Endothelial cell of umbilical vein (primary cell): ENCODE measurements around the gene CFL2. TPM values are rescaled to one million over a fixed set of nuclear protein-coding genes. Genes with fewer than 3 reads are reported as not detected.

Experiments used
- BruUV-seq: library from RNA; stranded (reverse); fragments of 400-500 nt; replicated peaks from 2 replicates; lab custom pipeline; 2021; lab: Mats Ljungman, UMichigan
- CTCF ChIA-PET: fragments of 300-600, 350-600 bp; sonication (Branson Sonifier 250); formaldehyde crosslinking; loops from one replicate; lab custom pipeline; 2021; ENCODE audit warnings: antibody characterized with exemption, inconsistent platforms; lab: Charles Lee
- POLR2A ChIA-PET: fragments of 300-600, 350-600 bp; sonication (Branson Sonifier 250); formaldehyde crosslinking; loops from one replicate; lab custom pipeline; 2021; ENCODE audit warnings: antibody characterized with exemption, inconsistent platforms; lab: Charles Lee
- DNase-seq: peaks from one replicate; pipeline ENCODE4 v3.0.0-alpha.2; 2011; ENCODE audit warnings: low read depth, low spot score
- FAIRE-seq: peaks from 2 replicates; lab custom pipeline; 2011; peaks lifted over from hg19 to GRCh38; lab: Jason Lieb, UNC
- H2AFZ ChIP-seq: 2 replicates; pipeline ENCODE4 v1.6.0; 2012; ENCODE audit warnings: low read depth, low read length, control low read depth, inconsistent platforms
- H3K27ac ChIP-seq: 2 replicates; pipeline ENCODE4 v1.5.1; 2011; ENCODE audit warnings: low read depth, mild to moderate bottlenecking, control low read depth, low read length, moderate library complexity; ENCODE audit not compliant: insufficient read depth
- H3K27me3 ChIP-seq, 2 experiments: 2 replicates each; pipeline versions ENCODE4 v1.6.0 to v1.6.1; 2011; ENCODE audit warnings: low read length in 2 of 2, mixed read lengths in 1 of 2; ENCODE audit not compliant: control insufficient read depth in 2 of 2, insufficient read depth in 2 of 2
- H3K36me3 ChIP-seq, 2 experiments: 2 replicates in 1 of 2; 3 replicates in 1 of 2; pipeline ENCODE4 v1.5.1; 2011; ENCODE audit warnings: low read length in 2 of 2, mild to moderate bottlenecking in 1 of 2, moderate library complexity in 1 of 2; ENCODE audit not compliant: control insufficient read depth in 2 of 2, insufficient read depth in 2 of 2; ENCODE audit errors: extremely low read depth in 1 of 2
- H3K4me1 ChIP-seq: 3 replicates; pipeline ENCODE4 v1.5.1; 2011; ENCODE audit warnings: mild to moderate bottlenecking, low read length; ENCODE audit not compliant: control insufficient read depth, insufficient read depth; ENCODE audit errors: extremely low read depth
- H3K4me2 ChIP-seq: 2 replicates; pipeline ENCODE4 v1.6.1; 2011; ENCODE audit warnings: low read length, control low read depth, mixed read lengths; ENCODE audit not compliant: insufficient read depth
- H3K4me3 ChIP-seq, 3 experiments: fragments of 200-600 bp in 1 of 3; sonication (generic), shearing (Covaris generic) in 1 of 3; replicated peaks in 1 of 3; 2 replicates each; pipeline ENCODE4 v1.5.1; 2011 to 2016; ENCODE audit warnings: control low read depth in 3 of 3, low read length in 3 of 3, mild to moderate bottlenecking in 2 of 3, inconsistent platforms in 1 of 3, low read depth in 1 of 3, moderate library complexity in 1 of 3; ENCODE audit not compliant: insufficient read depth in 1 of 3
- H3K79me2 ChIP-seq: 2 replicates; pipeline ENCODE4 v1.6.0; 2012; ENCODE audit warnings: low read length, inconsistent platforms; ENCODE audit not compliant: control insufficient read depth, insufficient read depth
- H3K9ac ChIP-seq: replicated peaks from 2 replicates; pipeline ENCODE3; 2011; ENCODE audit warnings: low read length, control low read depth; ENCODE audit not compliant: insufficient read depth; ENCODE audit errors: extremely low read depth
- H3K9me1 ChIP-seq: replicated peaks from 3 replicates; pipeline ENCODE4 v1.6.0; 2011; ENCODE audit warnings: mild to moderate bottlenecking, low read length; ENCODE audit not compliant: control insufficient read depth, insufficient read depth; ENCODE audit errors: extremely low read depth
- H3K9me3 ChIP-seq: replicated peaks from 2 replicates; pipeline ENCODE4 v1.5.1; 2012; ENCODE audit warnings: low read length, inconsistent platforms; ENCODE audit not compliant: control insufficient read depth, insufficient read depth
- H4K20me1 ChIP-seq: replicated peaks from 2 replicates; pipeline ENCODE3; 2011; ENCODE audit warnings: mild to moderate bottlenecking, low read length; ENCODE audit not compliant: control insufficient read depth, insufficient read depth; ENCODE audit errors: extremely low read depth
- EZH2 ChIP-seq: IDR thresholded peaks from 2 replicates; pipeline ENCODE4 v1.6.1; 2012; ENCODE audit warnings: borderline replicate concordance, low read depth, mild to moderate bottlenecking, moderate library complexity, low read length, inconsistent platforms; ENCODE audit not compliant: severe bottlenecking
- FOS ChIP-seq: IDR thresholded peaks from 2 replicates; pipeline ENCODE4 v1.6.1; 2011; ENCODE audit warnings: mild to moderate bottlenecking, low read length, moderate library complexity, borderline replicate concordance; ENCODE audit not compliant: insufficient read depth
- GATA2 ChIP-seq: IDR thresholded peaks from 2 replicates; pipeline ENCODE4 v1.7.0; 2011; ENCODE audit warnings: low read depth, mild to moderate bottlenecking, moderate library complexity, mixed read lengths, low read length; ENCODE audit not compliant: insufficient read length, insufficient read depth
- JUN ChIP-seq: IDR thresholded peaks from 2 replicates; pipeline ENCODE4 v1.6.1; 2011; ENCODE audit warnings: borderline replicate concordance, low read depth; ENCODE audit not compliant: insufficient read length, insufficient read depth
- MYC ChIP-seq: IDR thresholded peaks from one replicate; pipeline ENCODE4 v1.6.1; 2011; ENCODE audit warnings: mild to moderate bottlenecking, low read depth, low read length
- POLR2A ChIP-seq: IDR thresholded peaks from 2 replicates; pipeline ENCODE4 v1.6.1; 2012; ENCODE audit warnings: low read depth, mild to moderate bottlenecking, control low read depth, low read length
- POLR2AphosphoS5 ChIP-seq: IDR thresholded peaks from 2 replicates; pipeline ENCODE4 v1.6.1; 2012; ENCODE audit warnings: low read depth, mild to moderate bottlenecking, control low read depth, low read length, moderate library complexity; ENCODE audit not compliant: insufficient read depth
- dilution Hi-C: fragments of 300-500 bp; cut with MboI; formaldehyde crosslinking; loops from one replicate; pipeline ENCODE4 v1.15.0; 2019; ENCODE audit warnings: low sequenced_read_pairs; ENCODE audit not compliant: extremely low pct_ligation_motif_present
- intact Hi-C: fragments of 100-400 bp; cut with micrococcal nuclease; formaldehyde crosslinking; loops from one replicate; pipeline ENCODE4 v1.10.0; 2022
- polyA plus RNA-seq, 4 experiments: library from polyadenylated mRNA; depleted of rRNA in 3 of 4; stranded (reverse) in 3 of 4; unstranded in 1 of 4; fragments of >200 nt; gene quantifications; 2 replicates each; pipeline versions ENCODE4 v1.2.1 to v1.2.3, GENCODE V29; 2011 to 2012; ENCODE audit warnings: missing spikeins in 1 of 4
- total RNA-seq: library from RNA; stranded (reverse); gene quantifications from 2 replicates; pipeline ENCODE4 v1.2.3, GENCODE V29; 2021
- TF ChIP-seq, protein P1 (sequence below), 2 donors: IDR thresholded peaks; 1 replicate in 1 of 2; 2 replicates in 1 of 2; pipeline ENCODE4 v1.5.1; 2011; ENCODE audit warnings: low read length in 2 of 2, mild to moderate bottlenecking in 2 of 2, moderate library complexity in 2 of 2, control low read depth in 1 of 2, inconsistent platforms in 1 of 2, low read depth in 1 of 2; ENCODE audit not compliant: insufficient read depth in 1 of 2; ENCODE audit errors: extremely low read depth in 1 of 2
- TF ChIP-seq, protein P2 (sequence below): IDR thresholded peaks from 2 replicates; pipeline ENCODE4 v1.6.1; 2011; ENCODE audit not compliant: insufficient read depth, insufficient read length

The CFL2 gene
- total and polyA plus RNA-seq, 2 donors (not counting 3 experiments of a cell fraction or from before 2014, with no cell fraction given) = 42.8 to 98.1 TPM

DNA sequence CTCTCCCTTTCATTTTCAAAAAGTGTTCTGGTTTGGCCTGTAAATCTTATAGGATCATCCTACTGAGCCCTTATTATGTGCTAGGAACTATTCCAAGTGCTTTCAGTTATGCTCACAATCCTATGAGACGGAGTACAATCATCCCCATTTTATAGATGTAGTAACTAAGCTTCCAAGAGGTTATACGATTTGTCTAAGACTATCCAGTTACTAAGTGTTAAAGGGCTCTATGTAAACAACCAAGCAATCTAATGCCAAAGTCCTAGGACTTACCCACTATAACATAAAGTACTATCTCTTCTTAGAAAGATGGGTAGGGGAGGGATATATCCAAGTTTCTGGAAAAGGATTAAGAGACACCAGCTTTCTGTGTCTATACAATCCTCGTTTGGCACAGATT, 6.7 kb downstream of the CFL2 start:
- no peak overlapping the region for H3K27ac ChIP-seq
- TF ChIP-seq MYC (no peak), GATA2 (no peak), JUN (no peak), EZH2 (no peak), FOS (no peak), POLR2AphosphoS5 (no peak), POLR2A (no peak)
- TF ChIP-seq, protein P1, sequence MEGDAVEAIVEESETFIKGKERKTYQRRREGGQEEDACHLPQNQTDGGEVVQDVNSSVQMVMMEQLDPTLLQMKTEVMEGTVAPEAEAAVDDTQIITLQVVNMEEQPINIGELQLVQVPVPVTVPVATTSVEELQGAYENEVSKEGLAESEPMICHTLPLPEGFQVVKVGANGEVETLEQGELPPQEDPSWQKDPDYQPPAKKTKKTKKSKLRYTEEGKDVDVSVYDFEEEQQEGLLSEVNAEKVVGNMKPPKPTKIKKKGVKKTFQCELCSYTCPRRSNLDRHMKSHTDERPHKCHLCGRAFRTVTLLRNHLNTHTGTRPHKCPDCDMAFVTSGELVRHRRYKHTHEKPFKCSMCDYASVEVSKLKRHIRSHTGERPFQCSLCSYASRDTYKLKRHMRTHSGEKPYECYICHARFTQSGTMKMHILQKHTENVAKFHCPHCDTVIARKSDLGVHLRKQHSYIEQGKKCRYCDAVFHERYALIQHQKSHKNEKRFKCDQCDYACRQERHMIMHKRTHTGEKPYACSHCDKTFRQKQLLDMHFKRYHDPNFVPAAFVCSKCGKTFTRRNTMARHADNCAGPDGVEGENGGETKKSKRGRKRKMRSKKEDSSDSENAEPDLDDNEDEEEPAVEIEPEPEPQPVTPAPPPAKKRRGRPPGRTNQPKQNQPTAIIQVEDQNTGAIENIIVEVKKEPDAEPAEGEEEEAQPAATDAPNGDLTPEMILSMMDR (IDR thresholded peaks at IDR 0.05; ENCODE audit: extremely low read depth in 1 of 2, insufficient read depth in 1 of 2, low read depth in 1 of 2, low read length in 2 of 2) = no peak
- TF ChIP-seq, protein P2, sequence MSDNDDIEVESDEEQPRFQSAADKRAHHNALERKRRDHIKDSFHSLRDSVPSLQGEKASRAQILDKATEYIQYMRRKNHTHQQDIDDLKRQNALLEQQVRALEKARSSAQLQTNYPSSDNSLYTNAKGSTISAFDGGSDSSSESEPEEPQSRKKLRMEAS = no peak
- intact Hi-C loops (no loop called here), dilution Hi-C loops (no loop called here)
- CTCF ChIA-PET = interaction anchor here (1.0 to 6.8 kb wide), 3 partner anchors 8 to 35 kb away, joined by 3 to 36 read pairs (median 3); no protein-coding TSS in a partner anchor
- no peak overlapping the region for H3K4me3 ChIP-seq
- no TSS peak for BruUV-seq
- FAIRE-seq = no peak
- POLR2A ChIA-PET = no interaction called here
- no peak for DNase-seq
- H3K36me3 ChIP-seq = peaks cover 0 to 8% of the 10 kb centered on the region in 2 experiments
- no peaks in the 10 kb centered on the region for H3K9me3 ChIP-seq
- peaks cover 11% of the 10 kb centered on the region for H3K4me1 ChIP-seq
- H3K9me1 ChIP-seq = no peaks in the 10 kb centered on the region
- H3K79me2 ChIP-seq = peaks cover 10% of the 10 kb centered on the region
- no peaks in the 10 kb centered on the region for H4K20me1 ChIP-seq
- H3K27me3 ChIP-seq = no peaks in the 10 kb centered on the region
- no peak overlapping the region for H3K4me2 ChIP-seq
- H3K9ac ChIP-seq = no peak overlapping the region
- no peak overlapping the region for H2AFZ ChIP-seq
